HL-60/S4 treated with retinoic acid at 250 ng/mL for 4 days and 3 days (cell line): ENCODE data around the gene VAV3.
"Not testable (repeated sequence)": the region's sequence is repeated elsewhere in the genome, so short reads cannot be mapped to it uniquely, and the experiment has no call there.

ENCODE experiments used
- in situ Hi-C: fragments of 300-500 bp; cut with MboI; formaldehyde crosslinking; loops from 2 replicates; pipeline ENCODE4 v1.7.0; 2022; ENCODE audit warnings: low sequenced_read_pairs

The VAV3 gene, protein sequence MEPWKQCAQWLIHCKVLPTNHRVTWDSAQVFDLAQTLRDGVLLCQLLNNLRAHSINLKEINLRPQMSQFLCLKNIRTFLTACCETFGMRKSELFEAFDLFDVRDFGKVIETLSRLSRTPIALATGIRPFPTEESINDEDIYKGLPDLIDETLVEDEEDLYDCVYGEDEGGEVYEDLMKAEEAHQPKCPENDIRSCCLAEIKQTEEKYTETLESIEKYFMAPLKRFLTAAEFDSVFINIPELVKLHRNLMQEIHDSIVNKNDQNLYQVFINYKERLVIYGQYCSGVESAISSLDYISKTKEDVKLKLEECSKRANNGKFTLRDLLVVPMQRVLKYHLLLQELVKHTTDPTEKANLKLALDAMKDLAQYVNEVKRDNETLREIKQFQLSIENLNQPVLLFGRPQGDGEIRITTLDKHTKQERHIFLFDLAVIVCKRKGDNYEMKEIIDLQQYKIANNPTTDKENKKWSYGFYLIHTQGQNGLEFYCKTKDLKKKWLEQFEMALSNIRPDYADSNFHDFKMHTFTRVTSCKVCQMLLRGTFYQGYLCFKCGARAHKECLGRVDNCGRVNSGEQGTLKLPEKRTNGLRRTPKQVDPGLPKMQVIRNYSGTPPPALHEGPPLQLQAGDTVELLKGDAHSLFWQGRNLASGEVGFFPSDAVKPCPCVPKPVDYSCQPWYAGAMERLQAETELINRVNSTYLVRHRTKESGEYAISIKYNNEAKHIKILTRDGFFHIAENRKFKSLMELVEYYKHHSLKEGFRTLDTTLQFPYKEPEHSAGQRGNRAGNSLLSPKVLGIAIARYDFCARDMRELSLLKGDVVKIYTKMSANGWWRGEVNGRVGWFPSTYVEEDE

GRCh38 chr1:107965110-107965991 lies at the start of gene VAV3:
Gene VAV3, minus strand, starts transcription at chr1:107965180. Its CDS starts 311 bp downstream, at chr1:107964869.
- in situ Hi-C loops = no loop called here

DNA sequence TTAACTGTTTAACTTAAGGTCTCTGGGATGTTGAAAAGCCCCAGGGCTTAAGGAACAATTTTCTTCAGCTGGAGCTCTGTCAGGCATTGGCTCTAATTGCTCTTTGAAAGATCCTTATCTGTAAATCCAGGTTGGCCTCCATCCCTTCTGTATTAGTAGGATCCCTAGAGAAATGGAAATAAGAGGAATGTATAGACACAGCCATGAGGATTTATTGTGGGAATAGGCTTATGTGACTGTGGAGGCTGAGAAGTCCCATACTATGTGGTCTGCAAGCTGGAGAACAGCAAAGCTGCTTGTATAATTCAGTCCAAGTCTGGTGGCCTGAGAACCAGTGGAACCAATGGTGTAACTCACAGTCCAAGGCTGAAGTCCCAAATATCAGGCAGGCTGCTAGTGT lies 47.6 kb upstream of the VAV3 start:
- in situ Hi-C loops = no loop called here

GRCh38 chr1:108011295-108011694 lies 46.3 kb upstream of the VAV3 start:
- in situ Hi-C loops = no loop called here

GRCh38 chr1:108010581-108010980 lies 45.6 kb upstream of the VAV3 start:
- in situ Hi-C loops = no loop called here

- in situ Hi-C loops = no loop called here
Observed at GRCh38 chr1:108009603-108010195, 44.7 kb upstream of the VAV3 start.

GRCh38 chr1:108007531-108007930 lies 42.6 kb upstream of the VAV3 start:
- in situ Hi-C loops = no loop called here

DNA sequence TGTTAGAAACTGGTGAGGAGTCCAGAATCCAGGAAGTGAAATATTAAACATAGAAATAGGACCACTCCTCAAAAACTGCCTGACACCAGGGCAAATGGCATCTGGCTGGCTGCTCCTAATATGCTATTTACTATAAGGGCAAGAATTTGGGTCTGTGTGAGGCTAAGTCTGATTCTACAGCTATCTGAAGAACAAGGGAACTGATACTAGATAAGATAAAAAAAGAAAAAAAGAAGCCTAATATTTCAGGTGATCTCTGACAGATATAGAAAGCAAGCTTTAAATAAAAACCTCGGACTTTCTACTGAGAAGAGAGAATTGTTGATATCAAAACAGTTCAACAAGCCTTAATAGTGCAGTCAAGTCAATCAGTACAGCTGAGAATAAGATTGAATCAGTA lies 42.1 kb upstream of the VAV3 start:
- in situ Hi-C loops = no loop called here

- in situ Hi-C loops = not testable (repeated sequence)
Observed at GRCh38 chr1:108004919-108005318, 39.9 kb upstream of the VAV3 start.

DNA sequence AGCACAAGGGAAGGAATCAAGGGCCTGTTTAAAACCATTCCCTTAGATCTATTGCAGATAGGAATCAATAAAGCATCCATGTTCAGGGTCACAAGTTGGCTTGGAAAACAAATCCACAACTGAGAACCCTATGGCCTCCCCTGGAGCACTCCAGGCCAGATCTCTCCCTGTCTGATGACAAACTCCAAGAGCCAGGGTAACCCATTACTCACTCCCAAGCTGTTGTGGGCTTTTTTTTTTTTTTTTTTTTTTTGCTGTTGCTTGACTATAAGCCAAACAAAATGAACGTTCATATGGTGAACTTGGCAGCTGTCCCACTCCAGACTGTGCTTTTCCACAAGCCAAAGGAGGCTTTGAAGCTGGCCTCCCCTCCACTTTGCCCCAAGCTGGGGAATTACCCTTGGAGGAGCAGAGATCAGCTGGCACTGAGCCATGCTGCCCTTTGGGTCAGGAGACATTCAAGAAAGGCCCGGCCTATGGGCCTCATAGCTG lies 35.7 kb upstream of the VAV3 start:
- in situ Hi-C loops = no loop called here

GRCh38 chr1:108000184-108000583 lies 35.2 kb upstream of the VAV3 start:
- in situ Hi-C loops = no loop called here

GRCh38 chr1:107997866-107998265 lies 32.9 kb upstream of the VAV3 start:
- in situ Hi-C loops = no loop called here

DNA sequence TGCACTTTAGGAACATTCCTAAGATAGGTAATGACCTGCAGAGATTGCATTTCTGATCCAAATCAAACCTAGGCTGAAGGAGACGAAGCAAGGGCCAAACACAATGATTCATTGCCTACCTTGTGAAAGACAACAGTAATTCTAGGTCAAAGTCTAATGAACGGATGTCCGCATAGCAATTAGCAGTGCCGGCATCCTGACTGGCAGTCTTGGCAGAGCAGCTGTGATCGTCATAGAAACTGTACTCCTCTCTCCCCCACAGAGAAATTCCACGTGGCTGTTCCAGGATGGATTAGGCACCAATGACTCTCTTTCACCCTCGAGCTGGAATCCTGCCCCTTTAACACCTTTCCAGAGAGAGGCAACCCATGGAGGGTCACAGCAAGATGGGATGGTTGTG lies 28.9 kb upstream of the VAV3 start:
- in situ Hi-C loops = no loop called here

- in situ Hi-C loops = no loop called here
Observed at GRCh38 chr1:107992347-107992746, 27.4 kb upstream of the VAV3 start.

GRCh38 chr1:107991371-107992066 lies 26.5 kb upstream of the VAV3 start:
- in situ Hi-C loops = no loop called here

DNA sequence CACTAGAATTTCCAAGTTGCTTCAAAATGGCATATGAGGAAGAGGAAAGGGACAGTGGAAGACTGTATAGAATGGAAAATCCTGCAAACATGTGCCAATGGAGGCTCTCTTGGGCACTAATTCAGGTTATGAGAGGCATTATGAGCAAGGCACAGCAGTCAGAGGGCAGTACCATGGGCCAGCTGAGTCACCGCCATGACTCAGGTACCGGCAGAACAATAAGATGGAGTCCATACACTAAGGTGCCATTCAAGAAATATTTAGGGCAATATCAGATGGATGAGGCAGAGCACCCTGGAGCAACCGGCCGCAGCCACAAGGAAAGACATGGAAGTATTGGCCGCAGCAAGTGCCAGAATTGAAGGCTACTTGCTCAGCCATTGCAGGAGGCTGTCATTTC lies 25.6 kb upstream of the VAV3 start:
- in situ Hi-C loops = no loop called here

DNA sequence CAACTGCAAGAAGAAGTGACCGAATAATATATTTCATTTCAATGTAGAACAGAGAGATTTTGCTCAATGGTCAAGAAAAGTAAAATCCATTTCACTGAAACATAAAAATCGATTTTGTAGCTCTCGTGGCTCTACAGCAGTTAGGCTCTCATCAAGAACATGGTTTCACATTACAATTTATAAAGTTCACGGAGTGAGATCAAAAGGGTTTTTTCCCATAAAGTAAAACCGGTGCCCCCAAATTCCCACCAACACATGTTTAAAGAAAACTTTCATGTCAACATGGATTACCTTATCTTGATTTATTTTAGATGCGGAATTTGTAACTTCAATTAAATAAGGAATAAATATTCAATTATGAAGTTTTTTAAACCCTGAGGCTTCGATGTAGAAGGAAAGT lies 16.3 kb upstream of the VAV3 start:
- in situ Hi-C loops = no loop called here

- in situ Hi-C loops = no loop called here
Observed at GRCh38 chr1:107979926-107980325, 14.9 kb upstream of the VAV3 start.

DNA sequence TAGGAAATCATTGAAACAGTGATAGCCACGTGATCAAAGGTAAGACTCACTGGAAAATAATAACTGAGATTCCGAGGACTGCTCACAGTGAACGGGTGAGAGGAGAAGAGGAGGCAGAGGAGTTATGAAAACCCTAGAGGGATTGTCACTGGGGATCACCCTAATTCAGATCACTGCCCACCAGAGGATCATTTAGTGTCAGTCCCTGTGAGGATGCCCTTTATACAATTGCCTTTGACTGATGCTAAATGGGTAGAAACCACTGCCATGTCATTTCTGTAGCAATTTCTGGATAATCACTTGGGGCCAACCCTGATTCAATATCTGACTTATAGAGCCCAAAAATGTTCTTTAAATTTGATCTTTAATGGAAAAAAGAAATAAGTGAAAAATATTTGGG lies 14.1 kb upstream of the VAV3 start:
- in situ Hi-C loops = no loop called here

GRCh38 chr1:107976836-107977235 lies 11.9 kb upstream of the VAV3 start:
- in situ Hi-C loops = no loop called here

DNA sequence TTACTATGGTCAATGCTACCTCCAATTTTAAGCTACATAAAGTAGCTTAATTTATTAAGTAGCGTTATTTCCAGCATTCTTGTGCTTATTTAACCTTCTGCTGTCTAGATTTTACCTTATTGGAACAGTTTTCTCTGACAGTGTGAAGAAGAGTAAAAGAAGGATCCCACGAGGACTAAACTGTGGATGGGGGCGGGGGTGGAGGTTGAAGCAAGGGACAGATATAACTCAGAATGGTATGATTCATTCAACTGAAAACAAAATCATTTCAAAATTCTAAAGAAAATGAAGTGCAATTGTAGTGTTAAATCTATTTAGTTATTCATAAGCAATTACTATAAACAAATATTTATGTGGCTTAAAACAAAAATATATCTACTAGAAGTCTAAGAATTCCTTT lies 11.5 kb upstream of the VAV3 start:
- in situ Hi-C loops = no loop called here
